GM12891 (cell line): ENCODE data around the gene ZSCAN5B.

Source experiments
- PAX5 ChIP-seq: IDR thresholded peaks from 2 replicates; pipeline ENCODE4 v1.6.1; 2011; ENCODE audit warnings: low read length, moderate library complexity, mild to moderate bottlenecking; ENCODE audit not compliant: insufficient read depth, severe bottlenecking
- POLR2A ChIP-seq: IDR thresholded peaks from 2 replicates; pipeline ENCODE4 v1.6.1; 2011; ENCODE audit warnings: low read depth, low read length, control low read depth
- POLR2AphosphoS5 ChIP-seq: IDR thresholded peaks from 2 replicates; pipeline ENCODE4 v1.6.1; 2011; ENCODE audit warnings: low read depth, low read length, control low read depth
- TAF1 ChIP-seq: IDR thresholded peaks from 2 replicates; pipeline ENCODE4 v1.6.1; 2011; ENCODE audit warnings: low read depth, low read length, control low read depth

DNA sequence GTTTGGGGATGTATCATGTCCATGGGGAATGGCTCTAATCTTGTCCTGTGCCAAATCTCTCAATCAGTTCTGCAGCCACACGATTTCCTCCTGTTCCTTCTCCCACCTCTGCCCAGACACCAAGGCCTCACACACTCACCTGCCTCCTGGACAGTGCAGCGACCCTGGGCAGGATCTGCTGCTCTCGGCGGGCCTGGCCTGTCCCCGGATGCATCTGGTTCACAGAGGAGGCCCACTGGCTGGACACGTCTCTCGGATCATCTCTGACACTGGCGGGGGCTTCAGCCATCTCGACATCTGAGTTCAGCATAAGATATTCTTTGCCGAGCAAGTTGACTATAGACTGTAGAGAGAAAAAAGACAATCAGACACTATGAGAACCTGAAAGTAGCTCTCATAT, 5.9 kb downstream of the ZSCAN5B start:
- TF ChIP-seq POLR2AphosphoS5 (no peak), POLR2A (no peak), PAX5 (no peak), TAF1 (no peak)
